Measurements from ENCODE around the gene PRLR.

PRLR gene

DNA sequence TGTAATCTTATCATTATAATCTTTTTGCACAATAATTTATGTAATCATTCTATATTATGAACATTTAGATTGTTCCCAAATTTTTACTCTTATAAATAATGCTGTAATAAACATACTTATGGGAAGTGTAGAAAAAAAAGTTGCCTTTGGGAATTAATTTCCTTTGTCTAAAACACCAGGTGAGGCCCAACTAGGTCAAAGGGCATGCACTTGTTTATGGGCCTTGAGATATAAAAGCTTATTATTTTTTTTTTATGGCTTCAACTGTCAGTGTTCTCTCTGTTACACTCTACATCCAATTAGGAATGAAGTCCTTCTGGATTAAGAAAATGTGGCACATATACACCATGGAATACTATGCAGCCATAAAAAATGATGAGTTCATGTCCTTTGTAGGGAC is 6.5 kb upstream of the PRLR start:
- in situ Hi-C loops (cut with MboI; ENCODE audit: low sequenced_read_pairs): no loop called here

DNA sequence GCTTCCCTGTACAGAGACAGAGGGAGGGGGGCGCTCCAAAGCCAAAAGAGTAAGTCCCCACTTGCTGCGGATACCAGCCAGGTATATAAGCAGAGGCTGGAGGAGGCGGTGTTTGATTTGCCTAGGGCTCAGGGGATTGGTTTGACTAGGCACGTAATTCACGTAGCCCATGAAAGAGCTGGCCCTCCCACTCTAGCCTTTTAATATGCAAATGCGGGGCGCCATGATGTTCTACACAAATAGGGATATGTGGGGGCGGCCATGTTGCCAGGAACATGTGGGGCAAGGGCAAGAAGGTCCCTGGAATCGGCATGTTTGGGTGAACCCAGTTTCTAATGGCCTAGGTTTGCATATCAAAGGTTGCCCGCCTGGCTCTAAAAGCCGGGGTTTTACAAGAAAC is 3.3 kb upstream of the PRLR start:
- in situ Hi-C loops (cut with MboI; ENCODE audit: low sequenced_read_pairs): no loop called here

DNA sequence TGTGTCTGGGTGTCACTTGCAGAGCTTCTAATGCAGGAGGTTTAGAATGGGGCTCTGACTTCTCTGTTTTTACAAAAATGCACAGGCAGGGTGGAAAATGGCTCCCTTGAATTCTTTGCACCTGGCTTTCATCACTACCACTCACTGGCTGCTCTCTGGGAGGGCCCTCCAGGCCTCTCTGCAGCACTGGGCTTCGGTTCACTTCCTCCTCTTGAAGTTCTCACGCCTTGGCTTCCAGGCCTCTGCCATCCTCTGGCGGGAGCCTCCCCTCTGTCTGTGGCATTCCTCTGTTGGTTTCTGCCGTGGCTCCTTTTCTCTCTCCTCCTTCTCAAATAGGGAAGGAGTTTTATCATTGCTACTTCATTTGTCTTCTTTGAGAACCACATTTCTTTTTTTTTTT is 2.8 kb upstream of the PRLR start:
- in situ Hi-C loops (cut with MboI; ENCODE audit: low sequenced_read_pairs): no loop called here

DNA sequence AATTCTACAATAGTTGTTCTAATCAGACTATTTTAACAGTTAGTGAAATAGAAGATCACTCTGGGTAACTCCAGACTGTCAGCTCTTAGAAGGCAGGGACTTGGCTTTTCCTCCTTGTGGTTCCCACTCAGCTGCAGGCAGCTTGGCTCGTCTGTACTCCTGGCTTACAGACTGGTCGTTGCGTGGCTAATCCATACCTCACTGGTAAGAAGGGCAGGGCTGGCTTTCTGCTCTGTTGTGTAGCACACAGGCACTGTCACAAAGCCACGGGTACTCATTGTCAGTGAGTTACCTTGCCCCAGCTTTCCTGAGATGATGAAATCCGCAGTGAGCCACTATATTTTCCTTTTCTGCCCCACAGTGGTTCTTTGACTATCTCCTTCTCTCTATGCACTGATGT is 1.8 kb upstream of the PRLR start:
- in situ Hi-C loops (cut with MboI; ENCODE audit: low sequenced_read_pairs): no loop called here

DNA sequence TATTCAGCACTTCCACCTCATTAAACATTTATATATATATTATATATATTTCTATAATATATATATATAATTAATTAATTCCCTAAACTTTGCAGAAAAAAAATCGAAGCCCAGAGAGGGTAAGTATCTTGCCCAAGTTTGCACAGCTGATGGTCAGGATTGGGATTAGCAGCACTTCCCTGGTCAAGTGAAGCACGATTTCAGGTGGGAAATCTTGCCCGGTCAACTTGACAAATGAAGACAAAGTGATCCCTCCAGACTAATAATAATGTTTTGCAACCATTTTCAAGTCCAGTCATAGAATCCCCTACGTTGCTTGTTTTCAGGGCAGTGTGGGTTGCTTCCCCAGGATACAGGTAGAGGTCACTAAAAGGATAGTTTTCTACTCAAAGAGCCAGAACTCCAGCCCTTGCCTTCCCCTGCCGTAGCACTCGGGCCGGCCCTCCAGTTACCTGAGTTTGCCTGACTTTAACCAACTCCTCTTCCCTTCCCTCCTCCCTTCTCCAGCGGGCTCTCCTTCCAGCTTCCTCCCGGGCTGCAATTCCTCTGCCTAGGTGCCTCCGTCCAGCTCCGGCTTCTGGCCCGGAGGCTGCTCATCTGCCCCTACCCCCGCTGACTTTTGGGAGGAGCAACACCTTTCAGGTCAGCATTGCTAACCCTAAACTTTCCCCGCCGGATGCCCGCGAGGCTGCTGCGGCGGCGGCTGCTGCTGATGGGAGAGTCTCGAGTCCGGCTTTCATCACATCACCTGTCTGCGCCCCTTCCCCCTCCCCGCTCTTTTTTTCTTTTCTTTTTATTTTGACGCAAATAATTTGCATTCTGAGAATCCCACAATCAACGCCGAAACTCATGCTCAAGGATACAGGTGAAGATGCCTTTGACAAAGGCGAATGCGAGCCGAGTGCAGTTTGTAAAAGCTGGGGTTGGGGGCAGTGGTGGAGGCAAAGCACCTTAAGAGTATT is 930 bp downstream of the PRLR start:
- in situ Hi-C loops (cut with MboI; ENCODE audit: low sequenced_read_pairs): no loop called here

DNA sequence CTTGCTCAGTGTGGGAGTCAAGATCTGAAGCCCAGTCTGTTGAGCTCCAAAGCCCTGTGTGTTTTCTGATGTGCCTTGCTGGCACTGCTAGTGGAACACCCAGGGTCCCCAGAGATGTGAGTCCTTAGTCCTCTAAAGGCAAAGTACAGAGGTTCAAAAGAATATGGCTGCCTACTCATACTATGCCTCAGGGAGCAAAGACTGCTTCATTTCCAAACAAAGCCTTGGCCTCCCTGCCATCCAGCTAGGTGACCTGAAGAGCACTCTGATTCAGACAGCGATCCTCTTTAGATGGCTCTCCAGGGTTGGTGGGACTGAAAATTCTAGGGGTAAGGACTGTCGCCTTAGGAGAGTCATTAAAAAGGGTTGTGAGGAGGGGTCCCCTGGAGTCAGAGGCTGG is 2.0 kb downstream of the PRLR start:
- in situ Hi-C loops (cut with MboI; ENCODE audit: low sequenced_read_pairs): no loop called here

DNA sequence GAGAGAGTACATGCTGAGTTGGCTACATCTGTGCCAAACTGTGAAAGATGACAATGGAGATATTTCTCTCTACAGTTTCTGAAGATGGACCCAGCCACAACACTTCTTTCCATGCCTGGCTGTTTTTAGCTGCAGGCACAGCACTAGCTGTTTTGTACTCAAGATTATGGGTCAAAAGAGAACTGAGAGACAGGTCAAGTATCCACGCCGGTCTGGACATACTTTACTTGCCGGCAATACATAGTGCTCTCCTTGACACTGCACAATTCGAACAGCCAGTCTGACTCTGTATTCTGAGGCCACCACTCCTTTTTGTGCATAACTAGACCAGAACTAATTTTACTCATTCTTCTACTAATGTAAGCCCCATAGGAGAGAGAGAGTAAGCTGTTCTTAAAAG is 2.6 kb downstream of the PRLR start:
- in situ Hi-C loops (cut with MboI; ENCODE audit: low sequenced_read_pairs): no loop called here

DNA sequence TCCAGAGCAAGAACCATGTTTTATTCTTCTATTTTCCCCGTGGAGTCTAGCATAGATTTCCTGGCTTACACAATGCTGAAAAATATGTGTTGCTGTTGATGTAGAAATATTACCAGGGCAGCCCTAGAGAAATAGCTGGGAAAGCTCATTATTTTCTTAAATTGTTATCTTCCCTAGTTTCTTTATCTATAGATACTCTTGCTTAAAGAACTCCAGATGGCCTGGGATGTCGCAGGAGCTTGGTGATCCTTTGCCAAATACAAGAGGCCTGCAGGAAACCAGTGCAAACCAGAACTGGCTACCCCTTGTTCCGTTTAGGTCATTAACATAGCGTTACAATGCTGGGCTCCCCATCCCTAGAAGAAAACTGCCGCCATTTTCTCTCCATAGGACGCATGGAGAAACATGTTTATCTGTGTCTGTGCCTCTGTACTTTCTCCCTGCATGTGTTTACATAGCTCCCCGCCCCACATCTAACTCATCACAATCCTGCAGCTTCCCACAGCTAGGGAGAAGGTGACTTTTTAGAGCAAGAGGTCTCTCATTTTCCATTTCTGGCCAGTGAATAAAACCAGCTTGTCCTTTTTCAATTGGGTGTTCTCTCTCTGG is 6.4 kb downstream of the PRLR start:
- in situ Hi-C loops (cut with MboI; ENCODE audit: low sequenced_read_pairs): no loop called here

DNA sequence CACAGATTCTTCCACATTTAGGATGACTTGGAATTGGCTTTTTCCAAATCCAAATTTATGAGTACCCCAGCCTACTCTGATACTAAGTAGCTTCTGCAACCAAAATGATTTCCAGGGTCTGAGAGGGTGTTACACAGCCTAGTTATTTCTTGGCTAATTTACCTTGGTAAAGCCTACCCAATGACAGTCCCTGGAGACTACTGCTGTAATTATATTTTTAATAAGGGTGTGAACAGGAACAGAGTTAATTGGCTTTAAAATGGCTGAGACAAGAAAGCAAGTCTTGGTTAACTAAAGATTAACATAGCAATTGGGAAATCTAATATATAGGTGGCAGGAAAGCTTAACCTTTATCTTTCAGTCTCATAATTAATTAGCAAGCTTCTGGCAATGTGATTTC is 9.3 kb downstream of the PRLR start:
- in situ Hi-C loops (cut with MboI; ENCODE audit: low sequenced_read_pairs): no loop called here

DNA sequence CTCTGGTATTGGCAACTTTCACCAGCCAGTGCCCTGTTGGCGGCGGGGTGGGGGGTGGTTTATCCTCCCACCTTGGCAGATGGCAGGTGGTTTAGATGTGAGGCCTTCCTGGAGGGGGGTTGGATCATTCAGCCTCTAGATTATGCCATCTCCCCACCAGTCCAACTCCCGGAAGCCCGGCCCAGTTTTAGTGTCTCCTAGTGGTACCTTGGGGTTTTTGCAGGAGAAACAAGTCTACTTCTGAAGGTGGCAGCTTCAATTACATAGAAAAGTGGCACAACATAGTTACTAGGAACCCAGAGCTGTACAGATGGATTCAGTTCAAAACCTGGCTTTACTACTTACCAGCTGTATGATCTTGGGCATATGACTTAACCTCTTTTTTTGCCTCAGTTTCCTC is 11.3 kb downstream of the PRLR start:
- in situ Hi-C loops (cut with MboI; ENCODE audit: low sequenced_read_pairs): no loop called here

DNA sequence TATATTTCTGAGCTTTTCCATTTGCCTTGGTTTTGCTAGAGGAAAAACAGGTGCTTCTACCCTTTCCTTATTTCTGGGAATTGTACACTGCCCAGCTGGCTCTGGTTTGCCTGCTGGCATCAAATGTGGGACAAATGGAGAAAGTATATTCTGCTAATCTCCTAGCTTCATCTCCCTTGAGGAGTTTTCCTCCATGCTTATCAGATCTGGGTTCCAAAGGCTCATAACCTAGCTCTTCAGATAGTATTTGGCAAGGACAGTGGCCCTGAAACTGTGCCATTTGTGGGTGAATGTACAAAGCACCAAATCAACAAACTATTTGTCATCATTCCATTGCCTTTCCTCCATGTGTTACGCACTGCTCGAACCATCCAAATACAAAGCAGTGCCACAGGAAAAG is 16.2 kb downstream of the PRLR start:
- in situ Hi-C loops (cut with MboI; ENCODE audit: low sequenced_read_pairs): no loop called here

DNA sequence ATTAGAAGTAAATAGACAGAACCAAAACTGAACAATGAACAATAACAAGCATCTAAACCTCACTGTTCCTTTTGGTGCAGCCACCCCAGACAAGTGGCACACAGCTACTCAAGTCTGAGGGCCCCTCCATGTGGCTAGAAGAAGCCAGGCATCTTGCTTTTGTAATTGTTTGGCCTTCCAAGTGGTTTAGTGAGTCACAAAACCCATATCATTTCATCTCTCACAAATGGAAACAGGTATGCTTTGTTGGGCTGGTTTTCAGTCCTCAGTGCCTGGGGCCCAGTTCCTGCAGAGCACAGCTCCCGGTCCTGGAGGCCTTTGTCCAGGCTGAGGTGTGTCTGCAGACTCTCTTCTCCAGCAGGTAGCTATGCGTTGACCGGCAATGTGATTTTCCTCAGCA is 16.7 kb downstream of the PRLR start:
- in situ Hi-C loops (cut with MboI; ENCODE audit: low sequenced_read_pairs): no loop called here

DNA sequence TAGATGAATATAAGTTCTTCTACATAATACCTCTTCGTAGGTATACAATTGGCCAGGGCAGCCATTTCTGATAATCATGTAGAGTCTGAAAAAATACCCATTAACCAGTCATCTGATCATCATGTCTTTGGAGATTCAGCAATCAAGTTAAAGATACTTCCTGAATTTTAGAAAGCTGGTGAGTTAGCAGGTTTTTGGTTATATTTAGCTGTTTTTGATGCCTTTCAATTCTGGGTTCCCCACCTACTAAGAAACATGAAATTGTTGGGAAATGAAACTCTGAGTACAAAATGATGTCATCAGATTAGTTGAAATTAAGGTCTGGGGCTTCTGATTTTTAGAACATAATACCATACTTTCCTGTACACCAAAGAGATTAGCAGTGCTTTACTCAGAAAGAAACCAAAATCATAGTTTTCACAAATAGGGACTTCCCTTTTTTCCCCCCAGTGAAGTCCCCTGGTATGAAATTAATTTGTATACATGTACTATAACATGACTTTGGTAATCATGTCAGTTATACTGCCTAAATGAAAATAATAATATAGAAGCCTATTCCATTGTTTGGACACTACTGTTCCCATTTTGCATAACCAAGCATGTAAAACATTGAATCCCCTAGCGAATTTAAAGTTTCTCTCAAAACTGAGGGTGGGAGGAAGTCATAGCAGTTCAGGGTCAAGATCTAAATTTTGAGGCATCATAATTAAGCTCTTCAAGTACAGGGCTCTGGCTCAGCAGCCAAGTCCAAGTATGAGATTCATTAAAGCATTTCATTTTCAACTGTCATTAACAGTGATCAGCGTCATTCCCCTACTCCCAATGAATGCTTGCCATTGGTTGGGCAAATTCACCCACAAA is 17.9 kb downstream of the PRLR start:
- in situ Hi-C loops (cut with MboI; ENCODE audit: low sequenced_read_pairs): no loop called here

DNA sequence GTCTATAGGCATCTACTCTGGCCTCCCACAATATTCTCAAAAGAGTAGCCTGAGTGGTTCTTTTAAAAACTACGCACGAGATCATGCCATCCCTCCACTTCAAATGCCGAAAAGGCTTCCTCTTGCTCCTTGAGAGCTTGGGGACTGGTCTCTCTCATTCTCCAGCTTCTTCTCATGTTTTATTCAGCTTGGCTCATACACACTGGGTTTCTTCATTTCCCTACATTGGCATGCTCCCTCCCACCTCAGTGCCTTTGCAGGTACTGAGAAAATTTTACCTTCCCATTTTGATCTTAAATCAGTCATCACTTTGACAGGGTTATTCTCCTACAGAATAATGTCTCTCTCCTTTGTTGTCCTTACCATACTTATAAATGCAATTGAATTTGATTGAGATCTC is 20.4 kb downstream of the PRLR start:
- in situ Hi-C loops (cut with MboI; ENCODE audit: low sequenced_read_pairs): no loop called here

DNA sequence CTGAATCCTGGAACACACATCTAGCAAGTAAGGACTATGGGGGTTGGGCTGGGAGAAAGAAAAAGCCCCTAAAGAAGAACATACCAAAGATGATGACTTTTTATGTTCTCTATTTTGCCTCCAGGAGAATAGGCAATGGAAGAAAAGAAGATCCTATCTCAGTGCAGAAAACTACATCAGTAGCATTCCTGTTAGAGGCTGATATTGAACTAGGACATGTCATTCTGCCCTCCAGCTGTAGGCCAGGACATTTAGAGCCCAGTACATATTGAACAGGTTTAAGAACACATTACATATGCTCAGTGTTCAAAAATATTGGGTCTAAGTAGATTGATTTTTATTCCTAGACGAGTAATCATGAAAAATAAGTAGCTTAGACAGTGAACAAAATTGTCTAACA is 24.7 kb downstream of the PRLR start:
- in situ Hi-C loops (cut with MboI; ENCODE audit: low sequenced_read_pairs): no loop called here

DNA sequence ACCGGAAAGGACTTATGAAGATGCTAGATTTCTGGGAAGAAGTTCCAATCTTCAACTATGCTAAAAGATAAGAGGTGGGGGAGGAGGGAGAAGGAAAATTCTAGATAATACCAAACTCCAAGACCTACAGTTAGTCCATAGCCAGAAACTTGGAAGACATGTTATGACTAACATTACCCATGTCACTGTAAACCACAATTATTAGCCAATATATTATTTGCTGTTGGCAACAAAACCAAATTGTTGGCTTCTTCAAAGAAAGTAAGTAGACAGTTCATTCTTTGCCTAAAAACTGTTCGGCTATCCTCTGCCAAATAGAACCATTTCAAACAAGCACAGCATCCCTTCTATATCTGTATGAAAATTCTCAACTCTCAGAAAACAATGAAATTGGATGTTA is 25.1 kb downstream of the PRLR start:
- in situ Hi-C loops (cut with MboI; ENCODE audit: low sequenced_read_pairs): no loop called here

DNA sequence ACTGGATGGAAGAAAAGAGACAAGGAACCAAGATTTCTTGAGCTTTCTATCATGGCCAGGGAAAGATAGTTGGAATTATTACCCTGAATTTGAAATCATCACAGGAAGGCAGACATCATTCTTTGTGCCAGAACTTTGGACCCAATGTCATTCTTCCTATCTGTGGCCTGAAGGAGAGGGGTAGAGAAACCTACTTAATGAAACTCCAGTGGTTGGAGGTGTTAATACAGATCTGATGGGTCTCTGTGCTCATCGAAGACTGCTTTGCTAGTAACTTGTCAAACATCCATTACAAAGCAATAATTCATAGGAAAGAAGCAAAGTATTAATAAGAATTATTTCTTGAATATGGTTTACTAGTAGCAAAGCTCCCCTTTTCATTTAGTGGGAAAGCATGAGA is 26.9 kb downstream of the PRLR start:
- in situ Hi-C loops (cut with MboI; ENCODE audit: low sequenced_read_pairs): no loop called here

DNA sequence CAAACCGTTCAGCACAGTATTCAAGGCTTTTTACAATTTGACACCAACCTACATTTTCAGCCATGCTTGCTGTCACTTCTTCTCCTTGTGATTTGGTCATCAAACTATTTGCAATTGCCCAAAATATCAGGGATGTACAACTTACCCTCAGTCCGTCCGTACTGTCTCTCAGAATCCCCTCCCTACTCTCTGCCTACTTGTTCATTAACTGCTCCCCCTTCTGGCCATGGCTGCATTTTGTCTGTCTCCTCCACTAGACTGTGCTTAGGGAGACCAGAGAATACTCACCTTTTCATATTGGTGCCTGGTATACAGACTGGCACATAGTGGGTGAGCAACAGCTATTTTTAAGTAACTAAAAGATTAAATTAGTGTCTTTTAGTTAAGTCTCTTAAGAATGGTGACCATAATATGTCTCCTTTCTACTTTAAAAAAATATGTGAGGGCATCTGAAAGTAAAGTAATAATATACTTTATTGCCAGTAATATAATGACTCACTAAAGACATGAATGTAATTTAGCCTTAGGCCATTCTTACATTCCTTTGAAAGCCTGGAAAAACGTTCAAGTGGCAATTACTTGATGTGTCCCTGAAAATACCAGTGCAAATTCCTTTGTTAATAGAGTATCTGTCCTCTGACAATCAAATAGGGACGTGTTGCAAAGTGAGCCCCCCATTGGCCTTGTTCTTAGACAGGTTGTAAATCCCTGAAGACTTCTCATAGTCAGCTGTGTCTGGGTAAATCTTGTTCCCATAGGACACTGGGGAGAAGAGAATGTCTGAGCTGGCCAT is 27.8 kb downstream of the PRLR start:
- in situ Hi-C loops (cut with MboI; ENCODE audit: low sequenced_read_pairs): no loop called here

DNA sequence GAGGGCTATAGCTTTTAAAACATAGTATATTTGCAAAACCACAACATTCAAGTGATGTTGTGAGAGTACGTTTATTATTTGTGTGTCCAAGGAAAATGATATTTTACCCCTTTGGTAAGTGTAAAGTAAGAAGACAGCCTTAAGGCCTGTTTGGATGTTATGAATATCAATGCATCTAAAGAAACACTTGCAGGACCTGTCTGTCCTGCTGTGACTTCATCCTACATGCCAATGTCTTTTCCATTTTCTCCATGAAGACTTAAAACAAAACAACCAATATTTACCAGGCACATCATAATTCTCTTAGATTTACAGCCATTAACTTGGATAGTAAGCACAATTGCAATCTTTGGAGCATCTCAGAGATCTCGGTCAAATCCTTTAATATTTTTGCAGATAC is 29.0 kb downstream of the PRLR start:
- in situ Hi-C loops (cut with MboI; ENCODE audit: low sequenced_read_pairs): no loop called here

DNA sequence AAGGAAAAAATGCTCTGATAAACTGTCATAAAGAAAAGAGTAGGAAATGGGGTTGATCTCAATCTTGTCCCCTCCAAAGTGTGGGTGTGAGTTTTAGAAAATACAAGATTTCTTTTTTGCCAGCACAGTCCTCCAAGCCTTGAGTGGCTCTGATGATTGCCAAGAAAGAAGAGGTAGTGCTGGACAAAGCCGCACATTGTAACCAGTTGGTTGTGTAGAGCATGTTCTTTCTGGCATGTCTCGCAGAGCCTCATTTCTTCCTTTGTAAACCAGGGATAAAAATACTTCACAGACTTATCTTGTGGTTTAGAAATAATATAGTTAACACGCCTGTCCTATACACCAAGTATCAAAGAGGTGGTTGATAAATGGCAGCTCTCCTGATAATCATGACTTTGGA is 30.4 kb downstream of the PRLR start:
- in situ Hi-C loops (cut with MboI; ENCODE audit: low sequenced_read_pairs): no loop called here

DNA sequence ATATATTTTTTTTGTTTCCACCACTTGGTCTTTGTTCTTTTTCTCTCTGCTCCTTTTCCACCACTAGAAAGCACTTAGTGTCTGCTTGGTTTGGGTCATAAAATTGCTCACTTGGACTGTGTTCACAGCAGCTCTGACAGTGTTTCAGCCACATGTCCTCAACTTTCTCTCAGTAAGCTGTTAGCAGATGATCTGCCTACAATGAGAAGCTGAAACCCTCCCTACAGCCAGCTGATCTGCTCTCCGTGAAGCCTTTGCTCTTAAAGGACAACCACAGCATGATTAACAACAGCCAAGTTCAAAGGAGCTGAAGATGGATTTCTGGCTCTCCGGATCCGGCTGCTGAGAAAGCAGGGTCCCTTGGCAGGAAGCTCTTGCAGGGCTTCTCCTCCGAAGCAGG is 31.6 kb downstream of the PRLR start:
- in situ Hi-C loops (cut with MboI; ENCODE audit: low sequenced_read_pairs): no loop called here

Data from hTERT RPE-1 (cell line).